Measurements from ENCODE around the gene LAMA1.

LAMA1 gene

DNA sequence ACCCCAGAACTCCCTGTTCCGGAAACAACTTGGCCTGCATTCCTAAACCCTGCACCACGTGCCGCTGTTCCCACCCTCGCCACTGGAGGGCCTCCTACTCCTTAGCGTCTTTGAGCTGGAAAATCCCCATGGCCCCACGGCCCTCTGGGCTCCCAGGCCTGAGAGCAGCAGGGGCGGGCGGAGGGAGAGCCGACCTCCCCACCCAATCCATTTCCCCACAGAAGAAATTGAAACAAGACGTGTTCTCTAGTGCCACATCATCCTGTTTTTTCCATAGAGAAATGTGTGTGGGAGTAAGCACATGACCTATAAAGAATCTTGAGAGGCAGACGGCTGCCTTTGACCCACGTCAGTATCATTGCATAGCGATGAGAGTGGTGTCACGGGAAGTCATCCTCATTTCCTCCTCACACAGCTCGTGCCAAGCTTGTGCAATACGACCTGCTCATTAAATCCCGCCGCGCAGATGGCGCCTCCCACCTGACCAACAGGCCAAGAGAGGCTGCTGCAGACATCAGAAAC, 79.2 kb downstream of the LAMA1 start:
- no peak for DNase-seq

DNA sequence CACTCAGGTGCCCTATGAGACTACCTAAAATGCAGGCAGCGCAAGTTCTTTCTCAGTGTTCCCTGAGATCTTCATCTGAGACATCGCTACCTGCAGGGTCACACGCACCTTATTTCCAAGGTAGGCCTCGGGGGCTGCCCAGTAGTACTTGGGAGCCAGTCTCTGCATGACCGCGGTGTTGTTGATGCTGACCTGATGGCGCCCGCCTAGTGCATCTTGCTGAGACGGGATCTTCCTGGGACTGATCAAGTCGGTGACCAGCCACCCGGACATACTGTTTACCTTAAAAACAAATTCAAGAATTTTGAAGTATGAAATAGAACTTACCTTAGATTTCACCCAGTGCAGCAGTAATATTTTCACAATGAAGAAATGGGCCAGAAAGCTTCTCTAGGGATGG, 80.1 kb downstream of the LAMA1 start:
- DNase-seq, result no peak

DNA sequence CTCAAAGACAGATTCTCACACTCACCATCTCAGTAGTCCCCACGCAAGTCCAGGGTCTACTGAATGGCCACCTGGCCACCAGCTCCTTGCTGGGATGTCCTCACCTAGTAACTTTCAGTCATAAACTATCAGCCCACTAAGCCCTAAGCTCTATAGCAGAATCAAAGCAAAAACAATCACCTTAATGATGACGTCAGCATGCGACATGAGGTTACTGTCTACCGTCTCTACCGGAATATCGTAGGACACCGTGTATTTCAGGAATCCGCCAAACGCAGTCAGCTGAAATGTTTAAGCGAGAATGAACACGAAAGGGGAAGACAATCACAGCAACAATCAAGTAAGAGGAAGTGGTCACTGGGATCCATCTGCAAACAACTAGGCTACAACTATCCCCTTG, 81.8 kb downstream of the LAMA1 start:
- DNase-seq, result no peak

DNA sequence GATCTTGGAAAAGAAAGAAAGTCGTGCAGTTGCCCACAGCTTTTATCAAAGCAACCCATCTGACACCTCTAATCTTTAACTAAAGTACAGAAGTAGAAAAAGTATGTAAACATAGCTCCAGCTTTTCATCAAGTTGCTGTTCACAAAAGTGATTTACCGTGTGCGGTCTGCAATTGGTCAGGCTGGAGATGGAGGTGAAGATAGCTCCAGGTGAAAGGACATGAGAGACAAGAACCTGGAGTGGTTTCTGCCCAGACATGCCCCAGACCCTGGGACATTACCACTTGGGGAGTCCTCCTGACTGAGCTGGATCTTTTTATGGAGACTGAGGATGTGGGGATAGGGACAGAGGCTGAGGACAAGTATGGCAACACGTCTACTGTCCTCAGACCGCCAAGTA, 82.7 kb downstream of the LAMA1 start:
- no peak for DNase-seq

DNA sequence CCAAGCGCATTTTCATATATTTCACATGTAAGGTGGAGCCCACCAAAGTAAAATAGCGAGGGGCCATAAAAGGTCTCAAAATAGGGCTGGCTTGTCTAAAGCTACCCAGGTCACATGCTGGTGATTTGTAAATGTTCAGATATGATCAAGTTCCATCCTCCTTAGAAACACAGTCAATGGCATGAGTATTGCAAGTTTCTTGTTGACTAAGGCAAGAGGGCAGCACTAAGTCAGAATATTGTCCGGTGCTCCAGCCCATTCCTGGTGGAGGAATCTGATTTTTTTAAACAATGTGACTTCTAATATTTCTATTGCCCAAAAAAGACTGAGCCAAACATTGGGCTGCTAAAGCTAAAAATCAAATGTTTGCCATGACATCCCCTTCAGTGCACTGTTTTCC, 85.1 kb downstream of the LAMA1 start:
- DNase-seq, result no peak

DNA sequence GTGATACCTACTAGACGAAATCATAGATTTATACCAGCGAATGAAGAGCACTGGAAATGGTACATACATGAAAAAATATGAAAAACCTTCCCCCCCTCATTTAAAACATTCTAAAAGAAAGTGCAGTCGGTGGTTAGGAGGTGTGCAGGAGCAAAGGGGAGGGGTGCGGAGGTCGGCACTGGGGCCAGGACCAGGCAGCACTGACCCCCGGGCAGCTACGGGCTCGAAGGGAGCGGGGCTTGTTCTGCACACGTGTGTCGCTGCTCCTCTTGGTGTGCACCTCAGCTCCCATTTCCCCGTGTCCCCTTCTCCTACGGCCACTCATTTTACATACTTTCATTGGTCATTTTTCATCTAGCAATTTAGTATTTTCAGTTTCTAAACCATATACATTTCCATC, 89.0 kb downstream of the LAMA1 start:
- DNase-seq, result no peak

DNA sequence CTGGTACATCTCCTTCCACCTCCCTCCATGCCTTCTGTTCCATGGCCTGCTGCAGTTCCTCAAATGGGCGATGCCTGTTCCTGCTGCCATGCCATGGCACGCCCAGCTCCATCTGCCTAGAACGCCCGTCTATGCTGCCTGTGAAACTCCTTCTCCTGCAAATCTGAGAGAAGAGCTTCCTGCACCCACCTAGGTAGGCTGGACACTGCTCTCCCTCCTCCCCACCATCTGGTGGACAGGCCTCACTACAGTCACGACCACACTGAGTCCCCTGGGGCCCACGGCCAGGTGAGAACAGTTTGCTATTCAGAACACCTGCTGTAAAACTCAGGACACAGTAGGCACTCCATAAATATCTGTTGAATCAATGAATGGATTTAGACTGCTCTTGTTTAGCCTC, 92.4 kb downstream of the LAMA1 start:
- no peak for DNase-seq

DNA sequence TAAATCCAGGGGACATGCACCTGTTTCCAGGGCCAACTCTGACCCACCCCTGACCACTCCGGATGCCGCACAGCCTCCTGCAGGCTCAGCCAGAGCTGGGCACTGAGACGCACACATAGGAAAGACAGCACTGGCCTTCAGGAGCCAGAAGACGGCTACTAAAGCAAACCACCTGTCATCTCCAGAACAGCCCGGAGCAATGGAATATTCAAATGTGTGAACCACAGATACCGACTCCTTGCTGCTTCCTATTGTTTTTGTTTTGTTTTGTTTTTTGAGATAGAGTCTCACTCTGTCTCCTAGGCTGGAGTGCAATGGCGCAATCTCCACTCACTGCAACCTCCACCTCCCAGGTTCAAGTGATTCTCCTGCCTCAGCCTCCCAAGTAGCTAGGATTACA, 94.0 kb downstream of the LAMA1 start:
- no peak for DNase-seq

DNA sequence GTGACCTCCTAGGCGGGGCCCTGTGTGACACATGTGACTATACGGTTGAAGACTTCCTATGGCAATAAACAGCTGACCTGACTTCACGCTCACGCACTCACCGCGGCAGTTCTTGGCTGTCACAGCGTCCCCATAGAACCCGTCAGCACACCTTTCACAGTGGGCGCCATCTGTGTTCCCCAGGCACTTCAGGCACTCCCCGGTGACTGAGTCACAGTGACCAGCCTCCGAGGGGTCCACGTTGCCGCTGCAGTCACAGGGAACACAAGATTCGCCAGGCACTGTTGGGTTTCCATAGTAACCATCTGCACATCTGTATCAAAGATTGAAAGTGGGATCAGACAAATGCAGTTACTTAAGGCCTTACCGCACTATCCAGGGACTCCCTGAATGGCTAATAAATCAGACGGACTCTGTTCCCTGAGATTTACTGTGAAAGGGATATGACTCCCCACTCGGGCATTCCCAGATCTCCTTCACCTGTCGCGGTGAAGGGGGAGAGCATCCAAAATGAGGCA, 94.5 kb downstream of the LAMA1 start:
- no peak for DNase-seq

DNA sequence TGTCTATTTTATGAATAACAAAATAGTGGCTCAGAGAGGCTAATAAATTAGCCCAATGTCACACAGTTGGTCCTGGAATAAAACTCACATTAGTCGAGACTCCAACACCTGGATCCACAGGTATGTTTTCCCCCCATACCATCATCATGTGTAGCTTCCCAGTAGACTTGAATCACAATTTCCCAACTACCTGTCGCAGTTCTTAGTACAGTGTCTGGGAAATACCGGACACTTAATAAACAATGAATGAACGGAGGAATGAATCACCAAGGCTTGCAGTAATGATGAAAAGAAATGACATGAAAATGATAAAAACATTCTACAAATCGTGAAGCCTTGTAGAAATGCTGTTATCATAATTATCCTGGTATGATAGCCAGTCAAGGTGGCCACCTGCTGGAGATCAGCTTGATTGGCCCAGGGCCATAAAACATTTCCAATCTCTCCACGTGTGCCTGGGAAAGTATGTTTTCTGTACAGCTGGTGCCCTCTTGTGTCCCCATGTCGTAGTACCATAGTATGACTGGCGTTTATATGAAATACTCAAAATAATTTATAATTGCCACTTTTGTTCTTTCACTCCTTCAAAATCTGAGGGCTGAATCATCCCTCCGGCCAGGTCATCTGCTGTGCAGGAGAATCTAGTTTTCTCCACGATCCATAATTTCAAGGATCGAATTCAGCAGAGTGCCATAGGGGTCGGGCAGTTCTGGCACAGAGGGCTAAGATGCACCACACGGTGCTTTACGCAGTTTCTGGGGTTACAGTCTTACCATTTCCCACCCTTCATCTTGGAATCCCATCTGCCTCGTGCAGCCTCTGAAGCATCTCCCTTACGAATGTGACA, 95.4 kb downstream of the LAMA1 start:
- DNase-seq, result no peak

DNA sequence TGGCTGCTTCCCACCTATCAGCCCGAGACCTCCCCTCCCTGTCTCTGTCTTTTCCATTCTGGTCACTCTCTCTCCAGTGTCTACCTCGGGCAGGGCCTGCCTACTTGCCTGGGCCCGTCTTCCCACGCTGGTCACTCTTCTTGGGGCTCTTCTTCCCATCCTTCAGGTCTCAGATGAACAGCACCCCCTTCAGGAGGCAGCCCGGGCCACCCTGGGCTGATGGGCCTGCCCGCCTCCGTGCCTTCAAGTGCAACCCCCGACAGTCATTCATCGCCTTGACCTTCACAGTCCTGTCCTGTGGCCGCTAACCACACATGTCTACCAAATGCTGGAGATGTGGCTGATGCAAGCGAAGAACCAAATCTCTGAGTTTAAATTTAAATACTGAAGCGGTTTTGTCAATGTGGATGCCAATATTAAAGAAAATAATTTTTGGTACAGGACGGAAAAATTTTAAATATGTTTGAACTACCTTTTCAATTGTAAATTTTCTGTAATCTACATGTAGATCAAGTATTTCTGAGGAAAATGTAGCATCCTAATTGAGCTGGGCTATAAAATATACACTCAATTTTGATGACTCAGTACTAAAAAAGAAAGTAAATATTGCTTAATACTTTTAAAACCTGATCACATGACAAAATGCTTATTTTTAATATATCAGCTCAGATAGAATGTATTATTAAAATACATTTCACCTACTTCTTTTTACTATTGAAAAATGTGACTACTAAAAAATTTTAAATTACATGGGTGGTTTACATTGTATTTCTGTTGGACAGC, 96.4 kb downstream of the LAMA1 start:
- no peak for DNase-seq

DNA sequence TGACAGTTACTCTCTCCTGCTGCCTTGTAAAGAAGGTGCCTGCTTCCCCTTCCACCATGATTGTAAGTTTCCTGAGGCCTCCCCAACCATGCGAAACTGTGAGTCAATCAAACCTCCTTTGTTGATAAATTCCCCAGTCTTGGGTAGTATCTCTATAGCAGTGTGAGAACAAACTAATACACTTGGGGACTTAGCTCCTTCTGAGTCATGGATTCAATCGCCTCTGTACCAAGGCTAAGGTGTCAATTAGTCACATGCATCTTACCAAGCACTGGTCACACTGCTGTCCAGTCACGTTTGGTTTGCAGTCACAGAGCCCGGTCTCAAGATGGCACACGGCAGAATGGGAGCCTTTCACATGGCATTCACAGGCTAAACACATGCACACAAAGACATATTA, 100.6 kb downstream of the LAMA1 start:
- no peak for DNase-seq

DNA sequence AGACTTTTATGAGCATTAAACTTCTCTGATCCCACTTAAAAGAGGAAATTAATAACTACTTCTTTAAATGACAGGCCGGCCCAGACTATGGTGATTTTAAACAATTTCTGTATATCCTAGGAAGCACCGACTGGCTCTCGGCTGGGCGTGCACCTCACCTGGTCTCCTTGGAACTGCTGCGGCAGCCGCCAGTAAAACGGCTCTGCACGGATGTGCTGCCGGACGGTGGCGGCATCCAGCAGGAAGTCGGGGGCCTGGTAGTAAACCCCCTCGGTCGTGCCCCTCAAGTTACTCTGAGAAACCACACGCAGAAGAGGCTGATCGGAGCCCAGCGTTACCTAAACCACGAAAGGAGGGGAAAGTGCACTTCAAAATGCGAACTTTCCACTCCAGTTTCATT, 106.5 kb downstream of the LAMA1 start:
- no peak for DNase-seq

DNA sequence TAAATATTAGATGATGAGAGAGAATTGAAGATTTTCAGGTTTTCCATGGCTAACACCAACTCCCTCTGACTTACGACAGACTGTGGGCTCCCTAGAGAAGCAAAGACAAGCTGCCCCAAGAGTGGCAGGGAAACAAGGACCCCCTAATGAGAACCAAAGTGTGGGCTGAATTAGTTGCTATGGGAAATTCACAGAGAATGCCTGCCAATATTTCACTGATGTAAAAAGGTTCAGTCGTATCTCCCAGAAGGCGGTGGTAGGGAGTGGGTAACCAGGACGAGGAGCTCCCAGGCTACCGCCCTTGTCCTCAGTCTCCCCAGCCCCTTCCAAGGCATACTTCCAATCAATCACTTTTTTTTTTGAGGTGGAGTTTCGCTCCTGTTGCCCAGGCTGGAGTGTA, 113.6 kb downstream of the LAMA1 start:
- no peak for DNase-seq

DNA sequence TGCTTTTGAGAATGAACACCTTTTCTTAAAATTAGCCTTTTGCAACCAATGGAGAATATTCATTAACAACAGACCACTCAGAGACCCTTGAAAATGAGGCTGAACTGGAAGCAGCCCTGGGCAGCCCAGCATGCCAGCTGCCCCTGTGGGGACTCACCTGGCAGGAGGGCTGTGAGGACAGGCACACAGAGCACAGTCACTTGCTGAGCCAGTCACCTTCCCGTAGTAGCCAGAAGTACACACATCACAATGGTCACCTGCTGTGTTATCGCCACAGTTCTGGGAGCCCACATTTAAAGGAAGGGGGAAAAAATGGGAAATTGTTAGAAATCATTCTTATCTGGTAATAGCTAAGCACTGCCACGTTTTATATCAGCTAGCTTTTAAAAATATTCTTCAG, 115.5 kb downstream of the LAMA1 start:
- no peak for DNase-seq

DNA sequence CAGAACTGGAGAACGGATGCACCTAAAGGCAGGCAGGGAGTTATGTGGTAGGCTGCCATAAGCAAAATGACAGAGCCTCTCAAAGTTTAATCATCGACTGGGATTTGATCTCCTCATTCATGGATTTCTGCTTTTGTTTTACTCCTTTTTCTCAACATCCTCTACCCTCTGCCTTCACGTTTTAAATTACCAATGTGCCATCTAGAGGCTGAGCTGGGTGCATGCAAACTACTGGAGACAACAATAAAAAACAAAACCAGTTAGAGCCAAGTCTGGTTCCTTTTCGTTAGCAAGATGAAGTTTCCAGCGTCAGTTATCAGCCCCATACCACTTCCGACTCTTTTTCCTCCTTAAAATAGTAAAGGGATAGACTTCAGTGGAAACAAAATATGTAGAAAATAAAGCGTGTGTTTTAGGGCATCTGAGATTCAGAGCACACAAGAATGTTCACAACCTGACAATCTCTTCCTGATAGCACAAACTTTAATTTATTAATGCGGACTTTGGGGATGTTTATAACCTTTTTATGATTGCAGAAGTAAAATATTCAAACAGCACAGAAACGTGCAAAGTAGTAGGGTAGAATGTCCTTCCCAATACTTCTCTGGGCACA, 117.0 kb downstream of the LAMA1 start:
- no peak for DNase-seq

DNA sequence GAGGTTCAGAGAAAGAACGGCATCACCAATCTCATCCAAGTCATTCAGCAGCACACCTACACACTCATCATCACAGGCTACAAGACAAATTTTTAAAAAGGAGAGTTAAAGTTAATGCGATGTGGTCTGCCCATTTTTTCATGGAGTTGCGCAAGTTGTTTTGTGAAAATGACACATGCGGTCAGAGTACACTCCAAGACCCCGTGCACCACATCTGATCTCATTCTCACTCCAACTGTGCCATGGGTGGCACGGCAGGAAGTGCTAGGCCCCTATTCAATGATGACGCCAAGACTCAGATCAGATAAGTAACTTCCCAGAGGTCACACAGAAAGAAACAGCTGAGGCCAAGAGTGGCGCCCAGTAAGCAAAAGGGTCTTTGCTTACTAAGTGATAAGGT, 119.8 kb downstream of the LAMA1 start:
- no peak for DNase-seq

DNA sequence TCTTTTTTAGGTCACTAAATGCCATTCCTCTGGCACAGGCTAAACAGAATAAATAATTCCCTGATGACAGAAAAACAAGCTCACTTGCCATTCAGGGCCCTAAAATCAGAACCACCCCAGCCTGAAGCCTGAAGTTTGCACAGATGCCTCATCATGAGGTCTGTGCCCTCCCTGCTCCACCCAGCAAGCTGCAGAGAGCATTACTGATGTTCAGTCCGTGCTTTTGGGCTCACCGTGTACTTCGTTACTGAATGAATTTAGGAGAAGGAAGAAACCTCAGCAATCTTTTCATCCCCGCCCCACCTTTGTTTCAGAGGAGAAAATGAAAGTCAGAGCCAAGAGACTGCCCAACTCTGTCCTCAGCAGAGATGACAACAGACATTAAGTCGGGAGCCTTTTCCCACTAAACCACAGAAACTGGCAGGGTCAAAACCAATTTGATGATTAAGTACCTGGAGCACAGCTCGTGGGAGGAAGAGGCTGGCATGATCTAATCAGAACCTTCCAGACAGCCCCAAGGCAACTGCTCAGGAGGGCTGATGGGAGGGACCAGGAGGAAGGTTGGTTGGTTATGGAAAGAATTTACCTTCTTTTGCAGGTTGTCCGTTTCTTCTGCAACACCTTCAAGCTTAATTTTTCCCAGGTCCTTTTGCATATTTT, 122.7 kb downstream of the LAMA1 start:
- DNase-seq, result no peak

DNA sequence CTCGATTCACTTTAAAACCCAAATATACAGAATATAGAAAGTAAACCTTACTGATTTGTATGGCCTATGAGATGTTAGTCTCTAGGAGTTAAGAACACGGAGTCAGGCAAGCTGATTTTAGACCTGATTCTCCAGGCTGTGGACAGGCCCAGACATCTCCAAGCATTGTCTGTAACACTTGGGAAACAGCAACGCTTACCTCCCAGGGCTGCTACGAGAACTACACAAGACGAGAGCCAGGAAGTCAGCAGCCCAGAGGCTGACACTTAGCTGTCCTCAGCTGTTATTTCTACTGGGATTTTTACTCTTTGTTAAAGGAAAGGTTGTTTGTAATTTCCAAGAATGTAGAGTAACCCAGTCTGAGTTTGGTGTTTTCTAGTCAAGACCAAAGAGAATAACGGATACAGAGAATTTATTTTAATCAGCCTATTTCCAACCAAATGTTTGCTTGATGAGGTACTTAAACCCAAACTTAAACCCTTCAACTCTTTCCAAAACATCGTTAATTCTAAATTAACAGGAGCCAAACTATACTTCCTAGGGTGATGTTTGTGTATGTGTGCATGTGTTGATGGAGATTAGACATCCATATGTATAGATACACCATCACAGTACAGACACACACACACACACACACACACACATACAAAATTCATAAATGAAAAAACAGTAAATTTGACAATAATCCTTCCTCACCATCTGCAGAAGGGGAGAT, 123.4 kb downstream of the LAMA1 start:
- DNase-seq, result no peak

DNA sequence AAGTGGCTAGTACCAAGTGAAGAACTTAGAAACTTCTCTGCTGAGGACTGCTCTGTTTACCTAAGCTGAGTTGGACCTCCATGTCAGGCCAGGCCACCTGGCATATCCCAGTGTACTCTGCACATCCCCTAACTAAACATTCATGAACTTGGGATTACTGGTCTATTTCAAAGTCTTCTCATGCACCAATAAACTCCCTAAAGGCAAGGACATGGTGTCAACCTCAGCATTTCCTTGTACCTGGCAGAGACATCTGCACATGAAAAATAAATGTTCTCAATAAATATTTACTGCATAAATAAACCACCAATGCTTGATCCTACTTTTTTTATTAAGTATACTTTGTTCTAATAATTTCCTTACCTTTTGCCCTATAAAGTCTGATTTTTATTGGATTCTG, 124.8 kb downstream of the LAMA1 start:
- DNase-seq, result no peak

DNA sequence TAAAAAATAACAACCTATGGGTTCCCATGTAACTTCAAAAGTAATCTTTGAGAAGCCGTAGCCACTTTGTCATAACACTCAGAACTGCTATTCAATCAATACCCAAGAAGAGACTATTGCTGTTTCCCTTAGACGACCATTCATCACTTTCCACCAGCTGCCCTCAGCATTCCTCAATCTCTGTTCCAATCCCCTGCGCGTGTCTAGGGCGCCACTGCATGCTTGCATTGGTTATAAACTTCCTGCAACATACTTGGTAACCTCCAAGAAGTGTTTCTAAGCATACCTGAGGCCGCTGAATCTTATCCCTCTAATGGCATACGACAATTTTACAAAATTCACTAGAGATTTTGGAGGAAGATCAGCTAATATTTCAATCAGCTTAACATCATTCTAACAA, 134.2 kb downstream of the LAMA1 start:
- DNase-seq, result no peak

DNA sequence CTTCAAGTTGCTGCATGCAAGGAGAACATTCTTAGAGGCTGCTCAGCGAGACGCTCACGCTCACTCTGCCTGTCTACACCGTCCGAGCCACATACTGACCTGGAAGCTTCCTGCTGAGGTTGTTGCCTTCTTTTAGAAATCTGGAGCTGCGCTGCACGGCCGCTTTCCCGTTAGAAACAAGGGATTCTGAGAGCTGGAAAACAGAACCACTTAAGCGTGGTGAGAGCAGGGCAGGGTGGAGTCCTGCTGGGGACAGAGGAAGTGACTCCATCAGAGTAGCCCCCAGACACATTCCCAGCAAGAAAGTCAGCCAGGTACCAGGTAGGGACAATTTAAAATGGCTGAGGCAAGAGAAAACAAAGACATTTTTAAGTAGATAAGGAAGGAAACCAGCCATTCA, 135.2 kb downstream of the LAMA1 start:
- no peak for DNase-seq

Data from CD4-positive, alpha-beta T cell treated with Interleukin-6 for 4 hours (primary cell).